Measurements from ENCODE around the gene SEC16A.

SEC16A gene

GRCh38 chr9:136476369-136477150, 6.3 kb downstream of the SEC16A start:
- H3K4me3 ChIP-seq (ENCODE audit: low read depth, low read length), result no peak overlapping the region
- DNase-seq (ENCODE audit: low read depth, low spot score), result no peak
- POLR2A ChIA-PET, result no interaction called here
- CTCF ChIA-PET, result interaction anchor here (1.4 to 1.5 kb wide), 2 partner anchors 12 to 36 kb away, joined by 3 to 4 read pairs; no protein-coding TSS in a partner anchor
- no peak for TF ChIP-seq CTCF (IDR thresholded peaks at IDR 0.05; ENCODE audit: insufficient read depth, low read length, missing control alignments)

GRCh38 chr9:136474974-136475865, 7.6 kb downstream of the SEC16A start:
- no peak overlapping the region for H3K4me3 ChIP-seq (ENCODE audit: low read depth, low read length)
- DNase-seq (ENCODE audit: low read depth, low spot score), result no peak
- TF ChIP-seq CTCF (IDR thresholded peaks at IDR 0.05; ENCODE audit: insufficient read depth, low read length, missing control alignments), result no peak
- POLR2A ChIA-PET, result no interaction called here
- CTCF ChIA-PET, result interaction anchor here (1.4 to 1.5 kb wide), 2 partner anchors 13 to 35 kb away, joined by 3 to 4 read pairs; no protein-coding TSS in a partner anchor

- CTCF ChIA-PET, result no interaction called here
- POLR2A ChIA-PET, result no interaction called here
- no peak for DNase-seq (ENCODE audit: low read depth, low spot score)
- H3K4me3 ChIP-seq (ENCODE audit: low read depth, low read length), result no peak overlapping the region
- TF ChIP-seq CTCF (IDR thresholded peaks at IDR 0.05; ENCODE audit: insufficient read depth, low read length, missing control alignments), result no peak
Observed at GRCh38 chr9:136474021-136474640, 8.7 kb downstream of the SEC16A start.

- no peak overlapping the region for H3K4me3 ChIP-seq (ENCODE audit: low read depth, low read length)
- no peak for DNase-seq (ENCODE audit: low read depth, low spot score)
- ChIA-PET CTCF (no interaction called here), POLR2A (no interaction called here)
- no peak for TF ChIP-seq CTCF (IDR thresholded peaks at IDR 0.05; ENCODE audit: insufficient read depth, low read length, missing control alignments)
Observed at GRCh38 chr9:136473354-136473721, 9.5 kb downstream of the SEC16A start.

GRCh38 chr9:136472640-136473353, 10.0 kb downstream of the SEC16A start:
- H3K4me3 ChIP-seq (ENCODE audit: low read depth, low read length), result no peak overlapping the region
- POLR2A ChIA-PET, result no interaction called here
- no peak for TF ChIP-seq CTCF (IDR thresholded peaks at IDR 0.05; ENCODE audit: insufficient read depth, low read length, missing control alignments)
- CTCF ChIA-PET, result interaction anchor here (2.4 kb wide), 1 partner anchor 27 kb away, joined by 9 read pairs; no protein-coding TSS in a partner anchor
- no peak for DNase-seq (ENCODE audit: low read depth, low spot score)
